Aorta (tissue), 5 donors: ENCODE measurements around the gene TBC1D22A. TPM values are rescaled to one million over a fixed set of nuclear protein-coding genes. Genes with fewer than 3 reads are reported as not detected.
A peak's percentile ranks its signal among the peaks of the same experiment; 100 is the strongest.

Experiments used
- ATAC-seq: fragments of 200-7000 bp; cut with Tn5 transposase; one replicate; pipeline ENCODE4 v1.9.1; 2022; ENCODE audit warnings: moderate library complexity; ENCODE audit not compliant: low FRiP score
- DNase-seq, 2 donors: peaks; one replicate each; pipeline ENCODE4 v3.0.0-alpha.2; 2020
- H3K27ac ChIP-seq, 2 donors: one replicate each; pipeline ENCODE4 v1.5.1; 2013; ENCODE audit warnings: low read length in 2 of 2, mild to moderate bottlenecking in 2 of 2, moderate library complexity in 2 of 2, control low read depth in 1 of 2, inconsistent platforms in 1 of 2, low read depth in 1 of 2
- H3K27me3 ChIP-seq, 2 donors: one replicate each; pipeline ENCODE4 v1.6.1; 2013; ENCODE audit warnings: control low read depth in 1 of 2, low read length in 1 of 2, mild to moderate bottlenecking in 1 of 2, moderate library complexity in 1 of 2; ENCODE audit not compliant: insufficient read depth in 2 of 2, control insufficient read depth in 1 of 2
- H3K36me3 ChIP-seq, 2 donors: one replicate each; pipeline ENCODE4 v1.6.1; 2013; ENCODE audit warnings: control low read depth in 1 of 2, low read length in 1 of 2, mild to moderate bottlenecking in 1 of 2; ENCODE audit not compliant: insufficient read depth in 2 of 2, control insufficient read depth in 1 of 2
- H3K4me1 ChIP-seq, 2 donors: one replicate each; pipeline ENCODE4 v1.6.1; 2013; ENCODE audit warnings: low read length in 2 of 2, control low read depth in 1 of 2, mild to moderate bottlenecking in 1 of 2, moderate library complexity in 1 of 2; ENCODE audit not compliant: insufficient read depth in 2 of 2, control insufficient read depth in 1 of 2
- H3K4me3 ChIP-seq, 2 donors: one replicate each; pipeline ENCODE4 v1.5.1; 2013; ENCODE audit warnings: low read length in 2 of 2, control low read depth in 1 of 2, mild to moderate bottlenecking in 1 of 2
- H3K9me3 ChIP-seq: one replicate; pipeline ENCODE4 v1.6.1; 2013; ENCODE audit warnings: mild to moderate bottlenecking, low read length; ENCODE audit not compliant: control insufficient read depth
- WGBS, 2 donors: extraction: QIAGEN DNeasy Blood & Tissue Kit; methylation state at CpG; one replicate each; pipeline ENCODE4 v1.1.7; 2013; 5-methylcytosine and 5-hydroxymethylcytosine counted together
- intact Hi-C, 2 donors: fragments of 100-400 bp; cut with DNase I; formaldehyde crosslinking; loops; one replicate each; pipeline versions ENCODE4 v1.14.2 to v1.15.0; 2022
- polyA plus RNA-seq, 2 donors: library from polyadenylated mRNA; stranded (reverse); fragments of 200-250 nt; gene quantifications; one replicate each; pipeline ENCODE4 v1.2.3, GENCODE V29; 2013
- total RNA-seq, 2 donors: library from RNA; stranded (reverse); fragmentation: NEBNext Ultra II Directional; extraction: Animal tissue kit (Norgen Biotek cat#: 25700); gene quantifications; one replicate each; pipeline ENCODE4 v1.2.1, GENCODE V29; 2021
- donor health status: healthy with polysubstance abuse.
- donor health status: Bipolar disorder and iron deficiency.
- donor health status: DM: no; HTN: no; CAD: no.
- donor health status: DM: no; HTN: no; CAD: no.
- donor health status: DM: yes; HTN: yes; CAD: no.

Gene TBC1D22A
- total and polyA plus RNA-seq, 4 donors, result 10.8 to 37.1 (median 17.9) TPM

DNA sequence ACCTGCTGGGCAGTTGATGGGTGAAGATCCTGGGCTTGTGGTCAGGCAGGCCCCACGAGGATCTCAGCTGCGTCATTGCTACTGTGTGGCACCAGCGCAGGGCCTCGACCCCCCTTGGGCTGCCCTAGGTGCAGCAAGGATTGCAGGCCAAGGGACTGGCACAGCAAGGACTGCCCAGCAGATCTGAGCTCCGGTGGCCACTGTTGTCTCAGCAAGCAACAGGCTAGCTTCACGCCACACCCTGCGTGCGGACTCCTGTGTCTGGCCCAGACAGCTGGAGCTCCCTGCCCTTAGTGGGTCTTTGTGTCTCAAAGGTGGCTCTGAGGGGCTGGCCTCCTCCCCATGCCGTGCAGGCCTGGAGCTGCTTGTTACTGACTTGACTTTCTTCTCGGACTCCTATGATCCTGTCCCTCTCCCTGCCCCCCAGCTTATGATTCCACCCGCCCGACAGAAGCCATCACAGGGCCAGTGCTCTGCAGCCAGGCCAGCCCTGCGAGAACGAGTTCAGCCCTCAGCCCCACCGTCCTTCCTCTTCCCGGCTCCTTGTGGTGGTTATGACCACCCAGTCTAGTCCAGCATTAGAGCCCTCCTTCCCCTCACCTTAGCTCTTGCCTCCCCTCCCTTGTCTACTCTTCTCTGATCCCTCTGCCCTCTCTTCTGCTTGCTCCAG, 295.6 kb downstream of the TBC1D22A start:
- H3K9me3 ChIP-seq, result no peaks in the 10 kb centered on the region
- intact Hi-C loops, result no loop called here
- H3K27me3 ChIP-seq, result no peaks in the 10 kb centered on the region
- no peaks in the 10 kb centered on the region for H3K4me1 ChIP-seq
- H3K27ac ChIP-seq, result no peak overlapping the region
- no peak for ATAC-seq
- WGBS, 2 donors, result 94 to 95% methylated on average over 16 of the region's 16 CpGs
- peak; percentile 29 to 67 for DNase-seq
- peaks cover 0 to 2% of the 10 kb centered on the region in 2 donors for H3K36me3 ChIP-seq
- no peak overlapping the region for H3K4me3 ChIP-seq

DNA sequence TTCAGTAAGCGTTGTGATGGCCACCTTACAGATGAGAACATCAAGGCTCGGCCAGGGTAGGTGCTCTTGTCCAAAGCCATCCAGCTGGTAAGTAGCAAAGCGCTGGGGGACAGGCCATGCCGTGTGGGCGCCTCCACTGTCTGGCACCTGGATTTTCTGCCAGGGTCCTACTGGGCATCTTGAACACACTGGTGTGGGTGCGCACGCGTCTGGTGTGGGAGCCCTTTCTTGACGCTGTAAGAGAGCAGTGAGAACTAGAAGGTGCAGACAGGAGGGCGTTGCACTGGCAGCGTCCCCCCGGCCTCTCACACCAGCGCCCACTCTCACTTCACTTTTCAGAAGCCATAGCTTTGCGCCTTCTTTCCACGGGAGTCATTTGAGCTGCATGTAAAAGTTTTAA, 296.6 kb downstream of the TBC1D22A start:
- no peak overlapping the region for H3K4me3 ChIP-seq
- H3K36me3 ChIP-seq, result peaks cover 0 to 4% of the 10 kb centered on the region in 2 donors
- H3K9me3 ChIP-seq, result no peaks in the 10 kb centered on the region
- H3K27me3 ChIP-seq, result no peaks in the 10 kb centered on the region
- intact Hi-C loops, result no loop called here
- peak in 1 of 2 donors; percentile 52 for DNase-seq
- WGBS, 2 donors, result 93 to 94% methylated on average over 15 of the region's 15 CpGs
- no peak for ATAC-seq
- no peaks in the 10 kb centered on the region for H3K4me1 ChIP-seq
- H3K27ac ChIP-seq, result no peak overlapping the region

DNA sequence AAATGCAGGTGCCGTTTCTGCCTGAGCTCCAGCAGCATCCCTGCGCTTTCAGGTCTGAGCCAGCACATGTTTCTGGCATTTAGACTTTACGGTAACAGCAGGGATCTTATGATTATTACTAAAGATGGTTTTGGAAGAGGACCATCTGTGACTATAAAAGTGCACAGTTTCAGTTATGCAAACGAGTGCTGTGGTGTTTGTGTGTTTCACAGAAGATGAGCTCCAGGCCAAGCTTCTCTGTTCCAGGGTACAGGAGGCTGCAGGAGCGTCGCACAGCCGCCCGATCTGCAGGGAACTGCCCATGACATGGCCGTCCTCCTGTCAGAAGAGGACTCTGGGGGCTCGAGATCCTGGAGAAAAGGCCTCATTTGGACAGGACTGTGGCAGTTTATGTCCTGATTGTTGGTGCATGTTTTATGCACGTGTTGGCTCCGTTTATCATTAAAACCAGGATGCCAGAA, 297.3 kb downstream of the TBC1D22A start:
- no peak overlapping the region for H3K27ac ChIP-seq
- no peaks in the 10 kb centered on the region for H3K4me1 ChIP-seq
- intact Hi-C loops, result no loop called here
- ATAC-seq (no peak), DNase-seq (no peak)
- H3K9me3 ChIP-seq, result no peaks in the 10 kb centered on the region
- no peak overlapping the region for H3K4me3 ChIP-seq
- H3K36me3 ChIP-seq, result peaks cover 0 to 4% of the 10 kb centered on the region in 2 donors
- WGBS, 2 donors, result 89 to 90% methylated on average over 12 of the region's 12 CpGs
- no peaks in the 10 kb centered on the region for H3K27me3 ChIP-seq

DNA sequence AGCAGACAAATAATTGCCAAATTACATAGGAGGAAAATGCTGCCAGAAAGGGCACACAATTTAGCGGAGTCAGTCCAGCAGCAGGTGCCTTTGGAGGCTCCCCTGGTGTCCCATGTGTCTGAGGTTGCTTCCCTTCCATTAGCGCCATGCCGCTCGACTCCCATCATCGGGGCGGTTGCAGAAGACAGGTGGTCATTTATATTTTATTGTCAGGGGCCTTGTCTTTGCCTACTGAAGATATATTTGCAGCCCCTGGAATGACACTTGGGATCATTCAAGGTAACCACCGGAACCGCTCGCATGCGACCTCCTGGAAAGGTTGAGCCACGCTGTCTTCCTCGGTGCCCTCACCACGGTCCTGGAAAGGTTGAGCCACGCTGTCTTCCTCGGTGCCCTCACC, 298.3 kb downstream of the TBC1D22A start:
- H3K27ac ChIP-seq, result no peak overlapping the region
- intact Hi-C loops, result no loop called here
- DNase-seq, result peak in 1 of 2 donors; percentile 36
- ATAC-seq, result no peak
- H3K36me3 ChIP-seq, result peaks cover 0 to 4% of the 10 kb centered on the region in 2 donors
- H3K4me1 ChIP-seq, result no peaks in the 10 kb centered on the region
- no peak overlapping the region for H3K4me3 ChIP-seq
- H3K9me3 ChIP-seq, result no peaks in the 10 kb centered on the region
- 97% methylated on average over 15 of the region's 15 CpGs for WGBS, 2 donors
- H3K27me3 ChIP-seq, result no peaks in the 10 kb centered on the region

DNA sequence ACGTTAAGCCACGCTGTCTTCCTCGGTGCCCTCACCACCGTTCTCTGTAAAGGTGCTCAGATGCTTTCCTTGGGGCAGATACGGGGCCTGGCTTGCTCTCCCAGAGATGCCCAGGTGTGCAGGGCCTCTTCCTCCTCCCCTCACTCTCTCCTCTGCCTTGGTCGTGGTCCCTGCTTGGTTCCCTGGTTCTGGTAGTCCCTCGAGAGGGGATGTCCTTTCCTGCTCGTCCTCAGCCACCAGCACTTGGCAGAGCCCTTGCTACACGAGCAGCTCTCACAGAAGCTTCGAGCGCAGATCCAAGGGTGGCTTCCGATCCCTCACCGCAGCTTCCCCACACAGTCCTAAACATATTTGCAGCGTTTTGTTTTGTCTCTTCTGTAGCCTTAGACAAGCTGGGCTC, 298.8 kb downstream of the TBC1D22A start:
- no peaks in the 10 kb centered on the region for H3K4me1 ChIP-seq
- H3K36me3 ChIP-seq, result peaks cover 0 to 4% of the 10 kb centered on the region in 2 donors
- no peak overlapping the region for H3K27ac ChIP-seq
- DNase-seq, result no peak
- H3K9me3 ChIP-seq, result no peaks in the 10 kb centered on the region
- no peaks in the 10 kb centered on the region for H3K27me3 ChIP-seq
- intact Hi-C loops, result no loop called here
- H3K4me3 ChIP-seq, result no peak overlapping the region
- no peak for ATAC-seq
- 93 to 94% methylated on average over 14 of the region's 14 CpGs for WGBS, 2 donors

DNA sequence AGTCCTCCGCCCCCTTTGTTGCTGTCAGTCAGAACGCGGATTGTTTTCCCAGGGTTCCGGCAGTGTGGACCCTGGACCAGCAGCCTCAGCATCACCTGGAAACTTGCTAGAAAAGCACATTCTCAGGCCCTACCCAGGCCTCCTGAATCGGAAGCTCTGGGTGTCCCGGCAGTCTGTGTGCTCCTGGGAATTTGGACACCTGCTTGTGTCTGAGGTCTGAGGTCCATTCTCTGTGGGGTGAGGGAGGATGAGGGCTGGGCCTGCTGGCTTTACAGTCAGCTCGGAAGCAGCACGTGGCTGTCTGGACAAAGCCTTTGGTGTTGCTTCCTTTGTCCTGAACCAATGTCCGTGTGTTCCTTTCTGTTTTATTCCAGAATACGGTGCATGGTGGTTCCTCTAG, 299.7 kb downstream of the TBC1D22A start:
- Histone ChIP-seq H3K4me1 (no peaks in the 10 kb centered on the region), H3K9me3 (no peaks in the 10 kb centered on the region), H3K27ac (no peak overlapping the region), H3K27me3 (no peaks in the 10 kb centered on the region), H3K4me3 (no peak overlapping the region), H3K36me3 (peaks cover 0 to 4% of the 10 kb centered on the region in 2 donors)
- 93 to 95% methylated on average over 10 of the region's 10 CpGs for WGBS, 2 donors
- ATAC-seq (no peak), DNase-seq (peak in 1 of 2 donors; percentile 47)
- intact Hi-C loops, result no loop called here

DNA sequence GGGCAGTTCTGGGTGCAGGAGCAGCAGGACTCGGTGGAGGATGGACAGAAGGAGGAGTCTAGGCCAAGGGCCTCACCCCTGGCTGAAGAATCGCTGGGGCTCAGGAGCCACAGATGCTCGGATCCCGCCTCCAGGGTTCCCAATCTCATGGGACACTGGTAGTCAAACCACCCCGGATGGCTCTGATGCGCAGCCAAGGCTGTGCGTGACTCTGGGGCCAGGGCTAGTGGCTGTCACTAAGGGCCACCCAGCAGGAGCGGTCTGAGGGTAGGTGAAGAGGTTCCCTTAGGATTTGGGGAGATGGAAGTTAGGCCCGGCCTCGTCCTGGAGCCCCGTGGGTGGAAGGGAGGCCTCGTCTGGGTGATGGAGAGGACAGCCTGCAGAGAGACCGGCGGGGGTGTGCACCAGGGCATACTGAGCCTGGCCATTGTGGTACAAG, 300.6 kb downstream of the TBC1D22A start:
- Histone ChIP-seq H3K9me3 (no peaks in the 10 kb centered on the region), H3K4me3 (no peak overlapping the region), H3K27ac (no peak overlapping the region), H3K27me3 (no peaks in the 10 kb centered on the region), H3K36me3 (peaks cover 0 to 4% of the 10 kb centered on the region in 2 donors), H3K4me1 (no peaks in the 10 kb centered on the region)
- no peak for ATAC-seq
- 87 to 97% methylated on average over 14 of the region's 14 CpGs for WGBS, 2 donors
- intact Hi-C loops, result no loop called here
- peak in 1 of 2 donors; percentile 68 for DNase-seq

DNA sequence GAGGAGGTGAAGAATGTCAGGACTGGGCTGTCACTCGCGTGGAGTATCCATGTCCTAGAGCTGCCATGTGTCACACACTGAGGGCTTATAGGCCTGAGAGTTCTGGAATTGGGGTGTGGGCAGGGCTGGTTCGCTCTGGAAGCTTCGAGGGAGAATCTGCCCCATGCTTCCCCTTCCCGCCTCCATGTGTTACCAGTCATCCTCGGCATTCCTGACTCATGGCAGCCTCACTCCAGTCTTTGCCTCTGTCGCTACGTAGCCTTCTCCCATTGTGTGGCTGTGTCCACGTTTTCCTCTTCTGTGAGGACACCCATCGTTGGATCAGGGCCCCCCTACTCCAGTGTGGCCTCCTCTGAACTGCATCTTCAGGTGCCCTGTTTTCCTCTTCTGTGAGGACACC, 301.2 kb downstream of the TBC1D22A start:
- H3K36me3 ChIP-seq, result peaks cover 0 to 4% of the 10 kb centered on the region in 2 donors
- no peak overlapping the region for H3K27ac ChIP-seq
- H3K4me1 ChIP-seq, result no peaks in the 10 kb centered on the region
- 83 to 92% methylated on average over 9 to 10 of the region's 10 CpGs for WGBS, 2 donors
- H3K27me3 ChIP-seq, result no peaks in the 10 kb centered on the region
- no peaks in the 10 kb centered on the region for H3K9me3 ChIP-seq
- no peak for ATAC-seq
- intact Hi-C loops, result no loop called here
- no peak for DNase-seq
- no peak overlapping the region for H3K4me3 ChIP-seq

DNA sequence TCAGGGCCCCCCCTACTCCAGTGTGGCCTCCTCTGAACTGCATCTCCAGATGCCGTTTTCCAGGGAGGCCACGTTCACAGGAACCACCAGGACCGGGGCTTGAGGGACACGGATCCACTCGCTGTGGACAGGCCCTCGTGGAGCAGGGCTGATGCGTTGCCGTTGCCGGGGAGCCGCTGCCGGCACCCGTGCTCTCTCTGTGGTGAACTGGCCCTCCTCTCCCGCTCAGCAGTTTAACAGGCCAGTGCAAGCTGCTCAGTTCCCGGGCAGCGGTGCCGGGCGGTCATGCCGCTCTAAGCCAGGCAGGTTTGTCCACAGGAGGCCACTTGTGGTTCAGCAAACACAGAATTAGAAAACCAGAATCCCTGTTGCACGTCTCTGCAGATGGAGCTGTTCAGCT, 301.6 kb downstream of the TBC1D22A start:
- peak in 1 of 2 donors; percentile 59 for DNase-seq
- H3K27me3 ChIP-seq, result no peaks in the 10 kb centered on the region
- no peak overlapping the region for H3K27ac ChIP-seq
- H3K9me3 ChIP-seq, result no peaks in the 10 kb centered on the region
- 85 to 96% methylated on average over 19 of the region's 19 CpGs for WGBS, 2 donors
- peaks cover 0 to 4% of the 10 kb centered on the region in 2 donors for H3K36me3 ChIP-seq
- H3K4me1 ChIP-seq, result no peaks in the 10 kb centered on the region
- no peak overlapping the region for H3K4me3 ChIP-seq
- intact Hi-C loops, result no loop called here
- no peak for ATAC-seq
